Upper lobe of left lung (tissue), 4 donors: ENCODE measurements around the gene DTNB.

Source experiments
- CTCF ChIP-seq, 6 experiments: fragments of 450-650 bp in 4 of 6; fragments of 200-600 bp in 2 of 6; sonication (generic) in 2 of 6; IDR thresholded peaks; one replicate each; pipeline ENCODE4 v1.5.1; 2016 to 2019; ENCODE audit warnings: antibody characterized with exemption in 6 of 6
- EP300 ChIP-seq, 4 donors: sonication (generic); formaldehyde crosslinking; IDR thresholded peaks; one replicate each; pipeline ENCODE4 v1.5.1; 2017; ENCODE audit warnings: antibody characterized with exemption in 4 of 4, control low read depth in 2 of 4
- POLR2A ChIP-seq, 4 donors: fragments of 450-650 bp; IDR thresholded peaks; one replicate each; pipeline ENCODE4 v1.5.1; 2016 to 2017; ENCODE audit warnings: antibody characterized with exemption in 4 of 4, mild to moderate bottlenecking in 2 of 4
- POLR2AphosphoS5 ChIP-seq, 2 donors: sonication (generic); formaldehyde crosslinking; IDR thresholded peaks; one replicate each; pipeline ENCODE4 v1.5.1; 2017; ENCODE audit warnings: antibody characterized with exemption in 2 of 2

GRCh38 chr2:25381502-25381901 lies 291.9 kb downstream of the DTNB start:
- TF ChIP-seq CTCF (IDR thresholded peaks at IDR 0.05), result no peak
- TF ChIP-seq POLR2A (IDR thresholded peaks at IDR 0.05), result no peak
- TF ChIP-seq POLR2AphosphoS5 (IDR thresholded peaks at IDR 0.05), result no peak
- TF ChIP-seq EP300 (IDR thresholded peaks at IDR 0.05), result no peak
